Measurements from ENCODE around the gene INO80.

GRCh38 chr15:40942337-40942854 lies 173.7 kb downstream of the INO80 start:
- TF ChIP-seq, protein P1, sequence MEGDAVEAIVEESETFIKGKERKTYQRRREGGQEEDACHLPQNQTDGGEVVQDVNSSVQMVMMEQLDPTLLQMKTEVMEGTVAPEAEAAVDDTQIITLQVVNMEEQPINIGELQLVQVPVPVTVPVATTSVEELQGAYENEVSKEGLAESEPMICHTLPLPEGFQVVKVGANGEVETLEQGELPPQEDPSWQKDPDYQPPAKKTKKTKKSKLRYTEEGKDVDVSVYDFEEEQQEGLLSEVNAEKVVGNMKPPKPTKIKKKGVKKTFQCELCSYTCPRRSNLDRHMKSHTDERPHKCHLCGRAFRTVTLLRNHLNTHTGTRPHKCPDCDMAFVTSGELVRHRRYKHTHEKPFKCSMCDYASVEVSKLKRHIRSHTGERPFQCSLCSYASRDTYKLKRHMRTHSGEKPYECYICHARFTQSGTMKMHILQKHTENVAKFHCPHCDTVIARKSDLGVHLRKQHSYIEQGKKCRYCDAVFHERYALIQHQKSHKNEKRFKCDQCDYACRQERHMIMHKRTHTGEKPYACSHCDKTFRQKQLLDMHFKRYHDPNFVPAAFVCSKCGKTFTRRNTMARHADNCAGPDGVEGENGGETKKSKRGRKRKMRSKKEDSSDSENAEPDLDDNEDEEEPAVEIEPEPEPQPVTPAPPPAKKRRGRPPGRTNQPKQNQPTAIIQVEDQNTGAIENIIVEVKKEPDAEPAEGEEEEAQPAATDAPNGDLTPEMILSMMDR (IDR thresholded peaks at IDR 0.05) = no peak
- TF ChIP-seq POLR2AphosphoS5 (IDR thresholded peaks at IDR 0.05) = no peak
- TF ChIP-seq POLR2A (IDR thresholded peaks at IDR 0.05) = no peak

Measured in prostate gland (tissue), 2 donors.